HG02798 (cell line): ENCODE results near the gene CNTN3.

Experiments
- ATAC-seq: cut with Tn5 transposase; IDR thresholded peaks from one replicate; pipeline ENCODE4 v1.9.1; 2021; ENCODE audit warnings: mild to moderate bottlenecking; ENCODE audit not compliant: unreplicated experiment, poor library complexity

The CNTN3 gene

GRCh38 chr3:74613060-74613459, 1.4 kb downstream of the CNTN3 start:
- no peak for ATAC-seq

GRCh38 chr3:74611206-74611605, 3.3 kb downstream of the CNTN3 start:
- ATAC-seq: no peak

GRCh38 chr3:74607803-74608202, 6.7 kb downstream of the CNTN3 start:
- ATAC-seq: no peak

- no peak for ATAC-seq
Observed at GRCh38 chr3:74606996-74607395, 7.5 kb downstream of the CNTN3 start.

- no peak for ATAC-seq
Observed at GRCh38 chr3:74605437-74605836, 9.0 kb downstream of the CNTN3 start.

- ATAC-seq: no peak
Observed at GRCh38 chr3:74603292-74603691, 11.2 kb downstream of the CNTN3 start.

GRCh38 chr3:74602471-74602870, 12.0 kb downstream of the CNTN3 start:
- no peak for ATAC-seq

GRCh38 chr3:74601793-74602192, 12.7 kb downstream of the CNTN3 start:
- no peak for ATAC-seq

GRCh38 chr3:74599564-74599963, 14.9 kb downstream of the CNTN3 start:
- no peak for ATAC-seq

GRCh38 chr3:74593152-74593551, 21.3 kb downstream of the CNTN3 start:
- ATAC-seq: no peak

GRCh38 chr3:74592359-74592758, 22.1 kb downstream of the CNTN3 start:
- ATAC-seq: no peak

GRCh38 chr3:74591946-74592345, 22.5 kb downstream of the CNTN3 start:
- ATAC-seq: no peak

- no peak for ATAC-seq
Observed at GRCh38 chr3:74591342-74591741, 23.1 kb downstream of the CNTN3 start.

- ATAC-seq: no peak
Observed at GRCh38 chr3:74590620-74591262, 23.7 kb downstream of the CNTN3 start.

- ATAC-seq: no peak
Observed at GRCh38 chr3:74584782-74585181, 29.7 kb downstream of the CNTN3 start.

GRCh38 chr3:74582982-74583381, 31.5 kb downstream of the CNTN3 start:
- no peak for ATAC-seq

- ATAC-seq: no peak
Observed at GRCh38 chr3:74575857-74576256, 38.6 kb downstream of the CNTN3 start.

- no peak for ATAC-seq
Observed at GRCh38 chr3:74571118-74571517, 43.3 kb downstream of the CNTN3 start.
